ENCODE results near the gene NCMAP. TPM values are rescaled to one million over a fixed set of nuclear protein-coding genes. Genes with fewer than 3 reads are reported as not detected.
"Not testable (repeated sequence)": the region's sequence is repeated elsewhere in the genome, so short reads cannot be mapped to it uniquely, and the experiment has no call there.

Gene NCMAP
- polyA plus RNA-seq, 1 of the 3 experiments (the other 2 are of a cell fraction), result not detected

DNA sequence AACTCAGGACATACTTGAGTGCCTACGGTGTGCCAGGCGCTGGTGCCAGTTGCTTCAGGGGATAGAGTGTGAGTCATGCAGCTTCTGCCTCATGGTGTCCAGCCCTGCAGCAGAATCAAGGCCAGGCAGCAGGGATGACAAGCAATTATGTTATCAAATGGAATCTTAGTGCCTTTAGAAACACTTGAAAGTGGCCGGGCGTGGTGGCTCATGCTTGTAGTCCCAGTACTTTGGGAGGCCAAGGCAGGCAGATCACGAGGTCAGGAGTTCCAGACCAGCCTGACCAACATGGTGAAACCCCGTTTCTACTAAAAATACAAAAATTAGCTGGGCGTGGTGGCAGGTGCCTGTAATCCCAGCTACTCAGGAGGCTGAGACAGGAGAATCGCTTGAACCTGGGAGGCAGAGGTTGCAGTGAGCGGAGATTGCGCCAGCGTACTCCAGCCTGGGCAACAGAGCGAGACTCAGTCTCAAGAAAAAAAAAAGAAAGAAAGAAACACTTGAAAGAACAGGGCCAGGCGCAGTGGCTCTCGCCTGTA, 40.1 kb upstream of the NCMAP start:
- DNase-seq; H3K4me3 ChIP-seq (ENCODE audit: low read depth in 2 of 2, low read length in 1 of 2); H3K9me2 ChIP-seq; H3K36me3 ChIP-seq (replicated peaks in 1 of 2; ENCODE audit: control insufficient read depth in 1 of 2, insufficient read depth in 2 of 2, low read length in 1 of 2); H3K4me1 ChIP-seq (ENCODE audit: control insufficient read depth in 1 of 2, insufficient read depth in 2 of 2, low read depth in 1 of 2, low read length in 1 of 2); H3K9me3 ChIP-seq; H3K9ac ChIP-seq; POLR2A ChIA-PET; H3K27me3 ChIP-seq (ENCODE audit: insufficient read depth); H4K20me1 ChIP-seq (ENCODE audit: insufficient read depth); H2AFZ ChIP-seq (ENCODE audit: low read depth); H3K79me2 ChIP-seq (ENCODE audit: insufficient read depth): not testable (repeated sequence)
- H3K4me2 ChIP-seq, result peak overlapping the region; percentile 37; the same call in 1 of the 2 replicates
- TF ChIP-seq FOSL2 (IDR thresholded peaks at IDR 0.05; ENCODE audit: borderline replicate concordance, low read depth) (peak; percentile 65; the same call in 1 of the 2 replicates), JUND (IDR thresholded peaks at IDR 0.05) (peak; percentile 40), TCF12 (IDR thresholded peaks at IDR 0.05) (peak; percentile 42; the same call in 1 of the 2 replicates)
- TF ChIP-seq, protein P1, sequence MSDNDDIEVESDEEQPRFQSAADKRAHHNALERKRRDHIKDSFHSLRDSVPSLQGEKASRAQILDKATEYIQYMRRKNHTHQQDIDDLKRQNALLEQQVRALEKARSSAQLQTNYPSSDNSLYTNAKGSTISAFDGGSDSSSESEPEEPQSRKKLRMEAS (IDR thresholded peaks at IDR 0.05; ENCODE audit: low read depth), result peak; percentile 63; the same call in 1 of the 2 replicates
- CTCF ChIA-PET, result interaction anchor here (0.7 to 3.9 kb wide), 6 partner anchors 11 to 521 kb away, joined by 3 to 24 read pairs (median 4); no protein-coding TSS in a partner anchor
- H3K27ac ChIP-seq (ENCODE audit: low read depth in 2 of 2, low read length in 1 of 2), result peak overlapping the region in 1 of 2 experiments; percentile 41; a peak in 2 of 4 replicates
- WGBS (ENCODE audit: low lambda C conversion rate), result 75% methylated on average over 14 of the region's 14 CpGs
- peaks cover 11% of the 10 kb centered on the region for H3F3A ChIP-seq (replicated peaks; ENCODE audit: insufficient read depth)

- ChIA-PET CTCF (interaction anchor here (0.6 to 3.9 kb wide), 5 partner anchors 10 to 125 kb away, joined by 3 to 24 read pairs (median 5); no protein-coding TSS in a partner anchor), POLR2A (no interaction called here)
Measured at GRCh38 chr1:24516506-24516905, 39.4 kb upstream of the NCMAP start.

More at GRCh38 chr1:24516506-24516905, 39.4 kb upstream of the NCMAP start:
- TF ChIP-seq SIN3A (IDR thresholded peaks at IDR 0.05; ENCODE audit: borderline replicate concordance, low read depth, low read length) (no peak), FOXM1 (IDR thresholded peaks at IDR 0.05; ENCODE audit: low read depth) (no peak), CHD2 (IDR thresholded peaks at IDR 0.05; ENCODE audit: low read length, partially characterized antibody) (no peak), SMC3 (IDR thresholded peaks at IDR 0.05; ENCODE audit: low read depth, low read length) (no peak), TAF1 (IDR thresholded peaks at IDR 0.05; ENCODE audit: borderline replicate concordance, low read depth, low read length) (no peak), EP300 (IDR thresholded peaks at IDR 0.05; ENCODE audit: borderline replicate concordance in 1 of 2, low read depth in 1 of 2, low read length in 1 of 2) (no peak), IRF3 (IDR thresholded peaks at IDR 0.05; ENCODE audit: low read depth, low read length) (no peak), GABPA (IDR thresholded peaks at IDR 0.05; ENCODE audit: low read depth) (no peak), FOXJ3 (CRISPR knock-in tag; IDR thresholded peaks at IDR 0.05) (no peak), GATA2 (CRISPR knock-in tag; IDR thresholded peaks at IDR 0.05) (no peak), FOSL2 (IDR thresholded peaks at IDR 0.05; ENCODE audit: borderline replicate concordance, low read depth) (no peak), RFX5 (IDR thresholded peaks at IDR 0.05; ENCODE audit: low read length) (no peak), NRF1 (IDR thresholded peaks at IDR 0.05; ENCODE audit: low read depth, low read length) (no peak), RCOR1 (IDR thresholded peaks at IDR 0.05; ENCODE audit: low read length) (no peak), NFIC (IDR thresholded peaks at IDR 0.05; ENCODE audit: borderline replicate concordance) (no peak), EZH2phosphoT487 (IDR thresholded peaks at IDR 0.05; ENCODE audit: borderline replicate concordance, low read depth) (no peak)
- TF ChIP-seq, protein P2, sequence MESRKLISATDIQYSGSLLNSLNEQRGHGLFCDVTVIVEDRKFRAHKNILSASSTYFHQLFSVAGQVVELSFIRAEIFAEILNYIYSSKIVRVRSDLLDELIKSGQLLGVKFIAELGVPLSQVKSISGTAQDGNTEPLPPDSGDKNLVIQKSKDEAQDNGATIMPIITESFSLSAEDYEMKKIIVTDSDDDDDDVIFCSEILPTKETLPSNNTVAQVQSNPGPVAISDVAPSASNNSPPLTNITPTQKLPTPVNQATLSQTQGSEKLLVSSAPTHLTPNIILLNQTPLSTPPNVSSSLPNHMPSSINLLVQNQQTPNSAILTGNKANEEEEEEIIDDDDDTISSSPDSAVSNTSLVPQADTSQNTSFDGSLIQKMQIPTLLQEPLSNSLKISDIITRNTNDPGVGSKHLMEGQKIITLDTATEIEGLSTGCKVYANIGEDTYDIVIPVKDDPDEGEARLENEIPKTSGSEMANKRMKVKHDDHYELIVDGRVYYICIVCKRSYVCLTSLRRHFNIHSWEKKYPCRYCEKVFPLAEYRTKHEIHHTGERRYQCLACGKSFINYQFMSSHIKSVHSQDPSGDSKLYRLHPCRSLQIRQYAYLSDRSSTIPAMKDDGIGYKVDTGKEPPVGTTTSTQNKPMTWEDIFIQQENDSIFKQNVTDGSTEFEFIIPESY (IDR thresholded peaks at IDR 0.05; ENCODE audit: borderline replicate concordance, low read depth), result no peak
- TF ChIP-seq, protein P3, sequence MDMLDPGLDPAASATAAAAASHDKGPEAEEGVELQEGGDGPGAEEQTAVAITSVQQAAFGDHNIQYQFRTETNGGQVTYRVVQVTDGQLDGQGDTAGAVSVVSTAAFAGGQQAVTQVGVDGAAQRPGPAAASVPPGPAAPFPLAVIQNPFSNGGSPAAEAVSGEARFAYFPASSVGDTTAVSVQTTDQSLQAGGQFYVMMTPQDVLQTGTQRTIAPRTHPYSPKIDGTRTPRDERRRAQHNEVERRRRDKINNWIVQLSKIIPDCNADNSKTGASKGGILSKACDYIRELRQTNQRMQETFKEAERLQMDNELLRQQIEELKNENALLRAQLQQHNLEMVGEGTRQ (IDR thresholded peaks at IDR 0.05; ENCODE audit: borderline replicate concordance, low read depth, low read length), result no peak
- Histone ChIP-seq H3K9me3 (no peaks in the 10 kb centered on the region), H3K27ac (ENCODE audit: low read depth in 2 of 2, low read length in 1 of 2) (no peak overlapping the region), H3K4me1 (ENCODE audit: control insufficient read depth in 1 of 2, insufficient read depth in 2 of 2, low read depth in 1 of 2, low read length in 1 of 2) (peaks cover 0 to 3% of the 10 kb centered on the region in 2 experiments; a peak in 1 of 4 replicates), H3K4me3 (ENCODE audit: low read depth in 2 of 2, low read length in 1 of 2) (no peak overlapping the region), H4K20me1 (ENCODE audit: insufficient read depth) (0 out of 2 replicates have a peak, but pooled peaks cover 5% of the 10 kb centered on the region), H3K36me3 (replicated peaks in 1 of 2; ENCODE audit: control insufficient read depth in 1 of 2, insufficient read depth in 2 of 2, low read length in 1 of 2) (no peaks in the 10 kb centered on the region), H2AFZ (ENCODE audit: low read depth) (no peak overlapping the region), H3K79me2 (ENCODE audit: insufficient read depth) (peaks cover 4% of the 10 kb centered on the region; the same call in 1 of the 2 replicates), H3K9me2 (no peaks in the 10 kb centered on the region), H3K9ac (no peak overlapping the region), H3K27me3 (ENCODE audit: insufficient read depth) (no peaks in the 10 kb centered on the region), H3K4me2 (no peak overlapping the region), H3F3A (replicated peaks; ENCODE audit: insufficient read depth) (peaks cover 11% of the 10 kb centered on the region)
- whole genome bisulfite sequencing (ENCODE audit: low lambda C conversion rate), result 98% methylated on average over 11 of the region's 12 CpGs
- DNase-seq, result no peak

Data from SK-N-SH (cell line).